H1 (cell line): ENCODE results near the gene ASTN2. TPM values are rescaled to one million over a fixed set of nuclear protein-coding genes. Genes with fewer than 3 reads are reported as not detected.

ENCODE experiments used
- CTCF ChIA-PET: fragments of 300-600 bp; sonication (Branson Sonifier 250); formaldehyde crosslinking; loops from one replicate; lab custom pipeline; 2021; ENCODE audit not compliant: partially characterized antibody; lab: Charles Lee
- POLR2A ChIA-PET: fragments of 300-600 bp; sonication (Branson Sonifier 250); formaldehyde crosslinking; loops from one replicate; lab custom pipeline; 2021; ENCODE audit warnings: inconsistent platforms; ENCODE audit not compliant: partially characterized antibody; lab: Charles Lee
- DNase-seq, 2 experiments: peaks; one replicate each; pipeline versions ENCODE4 v3.0.0 to v3.0.0-alpha.2; 2010 to 2022; ENCODE audit warnings: low spot score in 2 of 2, low read depth in 1 of 2, mixed read lengths in 1 of 2
- FAIRE-seq: peaks from 2 replicates; lab custom pipeline; 2011; peaks lifted over from hg19 to GRCh38; lab: Jason Lieb, UNC
- H2AFZ ChIP-seq: 2 replicates; pipeline ENCODE4 v1.8.1; 2012; ENCODE audit warnings: low read length, inconsistent platforms
- H2AK5ac ChIP-seq: 2 replicates; pipeline ENCODE4 v1.6.1; 2013; ENCODE audit warnings: low read depth, low read length
- H2BK120ac ChIP-seq: replicated peaks from 2 replicates; pipeline ENCODE3; 2013; ENCODE audit warnings: low read depth, low read length, inconsistent platforms
- H2BK12ac ChIP-seq: 2 replicates; pipeline ENCODE4 v1.6.1; 2013; ENCODE audit warnings: low read depth, low read length
- H2BK15ac ChIP-seq: 2 replicates; pipeline ENCODE4 v1.6.1; 2013; ENCODE audit warnings: low read length
- H2BK20ac ChIP-seq: 2 replicates; pipeline ENCODE4 v1.6.1; 2013; ENCODE audit warnings: low read length
- H2BK5ac ChIP-seq: 2 replicates; pipeline ENCODE4 v1.6.1; 2013; ENCODE audit warnings: low read depth, low read length
- H3K14ac ChIP-seq: 2 replicates; pipeline ENCODE4 v1.6.1; 2013; ENCODE audit warnings: inconsistent platforms; ENCODE audit not compliant: insufficient read length
- H3K18ac ChIP-seq: 2 replicates; pipeline ENCODE4 v1.6.1; 2013; ENCODE audit warnings: low read length; ENCODE audit errors: extremely low read depth
- H3K23ac ChIP-seq: 2 replicates; pipeline ENCODE4 v1.6.1; 2013; ENCODE audit warnings: inconsistent platforms; ENCODE audit not compliant: insufficient read length
- H3K23me2 ChIP-seq: 2 replicates; pipeline ENCODE4 v1.6.1; 2013; ENCODE audit warnings: low read depth, low read length
- H3K27ac ChIP-seq: 2 replicates; pipeline ENCODE4 v1.6.1; 2011; ENCODE audit warnings: low read depth, low read length, inconsistent platforms
- H3K27me3 ChIP-seq, 4 experiments: replicated peaks in 1 of 4; 1 replicate in 1 of 4; 2 replicates in 3 of 4; pipeline versions ENCODE4 v1.6.1 to v1.8.1; 2011 to 2013; ENCODE audit warnings: low read length in 3 of 4, mild to moderate bottlenecking in 3 of 4, inconsistent platforms in 2 of 4, mixed read lengths in 2 of 4, moderate library complexity in 1 of 4; ENCODE audit not compliant: control insufficient read depth in 3 of 4, insufficient read depth in 3 of 4; ENCODE audit errors: extremely low read depth in 1 of 4
- H3K36me3 ChIP-seq, 4 experiments: 2 replicates each; pipeline versions ENCODE4 v1.6.1 to v1.8.1; 2011 to 2013; ENCODE audit warnings: mild to moderate bottlenecking in 4 of 4, low read length in 3 of 4, moderate library complexity in 2 of 4, control low read depth in 1 of 4, inconsistent platforms in 1 of 4; ENCODE audit not compliant: insufficient read depth in 4 of 4, control insufficient read depth in 2 of 4
- H3K4ac ChIP-seq: replicated peaks from 2 replicates; pipeline ENCODE3; 2013; ENCODE audit warnings: low read length, low read depth, mixed read lengths, inconsistent platforms; ENCODE audit not compliant: insufficient read length
- H3K4me1 ChIP-seq, 4 experiments: replicated peaks in 1 of 4; 1 replicate in 1 of 4; 2 replicates in 3 of 4; pipeline versions ENCODE4 v1.6.1 to v1.8.1; 2011 to 2013; ENCODE audit warnings: low read length in 3 of 4, inconsistent platforms in 2 of 4, mixed read lengths in 1 of 4; ENCODE audit not compliant: insufficient read depth in 4 of 4, control insufficient read depth in 3 of 4
- H3K4me2 ChIP-seq, 2 experiments: 2 replicates each; pipeline versions ENCODE4 v1.6.1 to v1.8.1; 2011 to 2013; ENCODE audit warnings: low read depth in 2 of 2, low read length in 2 of 2, control low read depth in 1 of 2, inconsistent platforms in 1 of 2, mild to moderate bottlenecking in 1 of 2; ENCODE audit not compliant: insufficient read depth in 1 of 2
- H3K4me3 ChIP-seq, 4 experiments: fragments of 200-600, 300-600 bp in 1 of 4; sonication (generic), shearing (Covaris generic), sonication (Bioruptor Twin) in 1 of 4; 2 replicates each; pipeline versions ENCODE4 v1.5.1 to v1.8.1; 2011 to 2016; ENCODE audit warnings: low read length in 4 of 4, low read depth in 3 of 4, control low read depth in 2 of 4, inconsistent platforms in 2 of 4, mild to moderate bottlenecking in 2 of 4, mixed read lengths in 1 of 4, moderate library complexity in 1 of 4; ENCODE audit not compliant: insufficient read depth in 2 of 4; ENCODE audit errors: extremely low read depth in 1 of 4
- H3K56ac ChIP-seq: replicated peaks from 2 replicates; pipeline ENCODE3; 2013; ENCODE audit warnings: low read depth, mild to moderate bottlenecking, mixed read lengths, low read length, inconsistent platforms; ENCODE audit not compliant: insufficient read length
- H3K79me1 ChIP-seq: 2 replicates; pipeline ENCODE4 v1.6.1; 2013; ENCODE audit warnings: low read depth, low read length, control low read depth
- H3K79me2 ChIP-seq, 2 experiments: 2 replicates each; pipeline versions ENCODE4 v1.6.1 to v1.8.1; 2012 to 2013; ENCODE audit warnings: low read length in 2 of 2, mild to moderate bottlenecking in 2 of 2, inconsistent platforms in 1 of 2; ENCODE audit not compliant: insufficient read depth in 2 of 2, control insufficient read depth in 1 of 2
- H3K9ac ChIP-seq, 4 experiments: replicated peaks in 1 of 4; 1 replicate in 1 of 4; 2 replicates in 3 of 4; pipeline versions ENCODE4 v1.6.1 to v1.8.1; 2011 to 2013; ENCODE audit warnings: low read depth in 3 of 4, low read length in 3 of 4, control low read depth in 2 of 4, mild to moderate bottlenecking in 2 of 4, moderate library complexity in 2 of 4, inconsistent platforms in 1 of 4; ENCODE audit errors: extremely low read depth in 1 of 4
- H3K9me3 ChIP-seq, 2 experiments: 2 replicates each; pipeline versions ENCODE4 v1.6.1 to v1.8.1; 2012 to 2013; ENCODE audit warnings: mild to moderate bottlenecking in 2 of 2, moderate library complexity in 2 of 2, control low read depth in 1 of 2, inconsistent platforms in 1 of 2, low read depth in 1 of 2, low read length in 1 of 2, mixed read lengths in 1 of 2; ENCODE audit not compliant: insufficient read depth in 2 of 2
- H4K20me1 ChIP-seq, 2 experiments: replicated peaks in 1 of 2; 2 replicates each; pipeline versions ENCODE3 to v1.8.1; 2011 to 2013; ENCODE audit warnings: inconsistent platforms in 2 of 2, low read length in 2 of 2, mild to moderate bottlenecking in 1 of 2; ENCODE audit not compliant: insufficient read depth in 2 of 2, control insufficient read depth in 1 of 2
- H4K5ac ChIP-seq: 2 replicates; pipeline ENCODE4 v1.6.1; 2013; ENCODE audit warnings: low read length, low read depth, mixed read lengths, inconsistent platforms; ENCODE audit not compliant: insufficient read length
- H4K8ac ChIP-seq: 2 replicates; pipeline ENCODE4 v1.8.0; 2013; ENCODE audit warnings: mild to moderate bottlenecking, moderate library complexity, low read length, inconsistent platforms; ENCODE audit not compliant: insufficient read depth; ENCODE audit errors: extremely low read depth
- H4K91ac ChIP-seq: replicated peaks from 2 replicates; pipeline ENCODE3; 2013; ENCODE audit warnings: low read length, mixed read lengths, inconsistent platforms; ENCODE audit not compliant: insufficient read length
- HDAC6 ChIP-seq: IDR thresholded peaks from one replicate; pipeline ENCODE4 v1.7.1; 2012; ENCODE audit warnings: low read depth, mild to moderate bottlenecking, inconsistent platforms, low read length, moderate library complexity
- POLR2A ChIP-seq, 2 experiments: IDR thresholded peaks; 1 replicate in 1 of 2; 2 replicates in 1 of 2; pipeline ENCODE4 v1.6.1; 2011; ENCODE audit warnings: low read depth in 2 of 2, low read length in 2 of 2, mild to moderate bottlenecking in 2 of 2; ENCODE audit errors: control extremely low read depth in 1 of 2
- POLR2AphosphoS5 ChIP-seq: IDR thresholded peaks from 2 replicates; pipeline ENCODE4 v1.6.1; 2011; ENCODE audit warnings: low read depth, low read length
- RBBP5 ChIP-seq: IDR thresholded peaks from 2 replicates; pipeline ENCODE4 v1.7.1; 2012; ENCODE audit warnings: low read depth, mild to moderate bottlenecking, inconsistent platforms, low read length, moderate library complexity, borderline replicate concordance
- RNF2 ChIP-seq: fragments of 200-900, 300-1000 bp; sonication (generic); IDR thresholded peaks from 2 replicates; pipeline ENCODE4 v1.7.1; 2016; ENCODE audit warnings: borderline replicate concordance, low read depth, mild to moderate bottlenecking, antibody characterized with exemption, low read length; ENCODE audit not compliant: poor library complexity, severe bottlenecking; ENCODE audit errors: missing control alignments
- SP2 ChIP-seq: IDR thresholded peaks from 2 replicates; pipeline ENCODE4 v1.6.1; 2012; ENCODE audit warnings: mild to moderate bottlenecking, low read length, inconsistent platforms
- TBP ChIP-seq: IDR thresholded peaks from 2 replicates; pipeline ENCODE4 v1.6.1; 2011; ENCODE audit warnings: low read depth, low read length, improper control_type of control experiment
- WGBS, 2 experiments: shearing (Covaris generic) in 1 of 2; methylation state at CpG; one replicate each; pipeline versions ENCODE4 v1.1.6 to v1.1.7; 2013 to 2015; ENCODE audit warnings: low lambda C conversion rate in 2 of 2, mixed read lengths in 2 of 2, inconsistent platforms in 1 of 2, low coverage in 1 of 2, missing lambda C conversion rate in 1 of 2; ENCODE audit not compliant: insufficient replicate concordance in 2 of 2, insufficient coverage in 1 of 2, insufficient read length in 1 of 2; ENCODE audit errors: extremely low coverage in 1 of 2, missing lambda C conversion rate in 1 of 2; 5-methylcytosine and 5-hydroxymethylcytosine counted together
- polyA plus RNA-seq, 7 experiments: library from polyadenylated mRNA; depleted of rRNA in 3 of 7; stranded (reverse) in 5 of 7; unstranded in 2 of 7; fragments of >200 nt in 5 of 7; fragments of 200-250 nt in 2 of 7; gene quantifications; 1 replicate in 5 of 7; 2 replicates in 1 of 7; 4 replicates in 1 of 7; pipeline versions ENCODE4 v1.2.1 to v1.2.3, GENCODE V29; 2011 to 2013; ENCODE audit warnings: missing spikeins in 2 of 7, mixed read lengths in 2 of 7
- total RNA-seq: library from RNA; stranded (reverse); fragmentation: NEBNext Ultra II Directional; extraction: Animal tissue kit (Norgen Biotek cat#: 25700); gene quantifications from 2 replicates; pipeline ENCODE4 v1.2.1, GENCODE V29; 2021
- TF ChIP-seq, protein P1 (sequence below): IDR thresholded peaks from 2 replicates; pipeline ENCODE4 v1.6.1; 2012; ENCODE audit warnings: inconsistent platforms

The ASTN2 gene
- total and polyA plus RNA-seq, 2 of the 8 experiments (the other 6 are each of a cell fraction or from before 2014, with no cell fraction given) = 8.2 to 13.7 TPM

DNA sequence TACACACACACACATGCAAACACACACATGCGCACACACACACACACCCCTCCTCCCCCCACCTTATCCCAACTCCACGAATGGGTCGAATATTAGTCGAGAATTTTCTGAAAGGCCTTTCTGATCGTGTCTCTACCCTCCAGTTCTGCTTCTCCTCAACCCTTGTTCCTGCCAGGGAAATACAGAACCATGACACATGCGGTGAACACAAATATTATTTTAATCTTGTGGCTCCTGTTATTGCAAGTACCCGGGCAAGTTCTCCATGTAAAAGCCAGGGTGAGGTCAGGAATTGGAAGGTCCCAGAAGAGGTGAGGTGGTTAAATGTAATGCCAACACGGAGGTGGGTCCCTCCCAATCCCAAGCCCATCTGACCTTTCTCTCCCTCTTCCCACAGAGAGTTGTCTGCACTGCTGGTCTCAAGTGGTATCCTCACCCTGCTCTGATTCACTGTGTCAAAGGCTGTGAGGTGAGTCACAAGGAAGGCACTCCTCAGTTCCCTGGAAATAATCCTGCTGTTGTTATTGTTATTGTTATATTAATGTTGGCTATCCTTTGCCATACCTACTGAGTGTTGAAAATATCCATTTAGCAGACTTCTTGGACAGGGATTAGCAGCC is 1037.6 kb downstream of the ASTN2 start:
- Histone ChIP-seq H3K23ac (no peak overlapping the region), H3K9me3 (no peaks in the 10 kb centered on the region), H3K56ac (no peak overlapping the region), H4K20me1 (no peaks in the 10 kb centered on the region), H3K9ac (no peak overlapping the region), H4K91ac (no peak overlapping the region), H2BK5ac (no peak overlapping the region), H4K8ac (no peak overlapping the region), H3K14ac (no peak overlapping the region), H2BK120ac (no peak overlapping the region), H2BK20ac (no peak overlapping the region), H3K4me2 (no peak overlapping the region), H3K23me2 (no peaks in the 10 kb centered on the region), H3K18ac (no peak overlapping the region), H3K4me3 (no peak overlapping the region), H3K27me3 (no peaks in the 10 kb centered on the region), H2BK12ac (no peak overlapping the region), H3K27ac (no peak overlapping the region), H2AK5ac (no peak overlapping the region), H2AFZ (no peak overlapping the region), H3K79me2 (no peaks in the 10 kb centered on the region), H3K4me1 (no peaks in the 10 kb centered on the region), H4K5ac (no peak overlapping the region), H3K4ac (no peak overlapping the region), H2BK15ac (no peak overlapping the region), H3K79me1 (no peaks in the 10 kb centered on the region), H3K36me3 (peaks cover 0 to 2% (median 0%) of the 10 kb centered on the region in 4 experiments; a peak in 1 of 8 replicates)
- CTCF ChIA-PET = no interaction called here
- 78% methylated on average over 8 of the region's 8 CpGs; no CpG with 5 or more reads in 1 of the 2 experiments for WGBS, 2 experiments
- no peak for FAIRE-seq
- TF ChIP-seq TBP (no peak), POLR2AphosphoS5 (no peak), RBBP5 (no peak), SP2 (no peak), RNF2 (no peak), POLR2A (IDR thresholded peaks at IDR 0.05; ENCODE audit: control extremely low read depth in 1 of 2, low read depth in 2 of 2, low read length in 2 of 2) (no peak), HDAC6 (no peak)
- TF ChIP-seq, protein P1, sequence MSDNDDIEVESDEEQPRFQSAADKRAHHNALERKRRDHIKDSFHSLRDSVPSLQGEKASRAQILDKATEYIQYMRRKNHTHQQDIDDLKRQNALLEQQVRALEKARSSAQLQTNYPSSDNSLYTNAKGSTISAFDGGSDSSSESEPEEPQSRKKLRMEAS = no peak
- POLR2A ChIA-PET = no interaction called here
- DNase-seq = no peak
